Activated CD4-positive, CD25-positive, alpha-beta regulatory T cell (primary cell): ENCODE results near the gene SLC6A5.

Experiments
- DNase-seq, 4 experiments: peaks; one replicate each; lab custom pipeline; 2025; lab: John Stamatoyannopoulos, UW

SLC6A5 gene

DNA sequence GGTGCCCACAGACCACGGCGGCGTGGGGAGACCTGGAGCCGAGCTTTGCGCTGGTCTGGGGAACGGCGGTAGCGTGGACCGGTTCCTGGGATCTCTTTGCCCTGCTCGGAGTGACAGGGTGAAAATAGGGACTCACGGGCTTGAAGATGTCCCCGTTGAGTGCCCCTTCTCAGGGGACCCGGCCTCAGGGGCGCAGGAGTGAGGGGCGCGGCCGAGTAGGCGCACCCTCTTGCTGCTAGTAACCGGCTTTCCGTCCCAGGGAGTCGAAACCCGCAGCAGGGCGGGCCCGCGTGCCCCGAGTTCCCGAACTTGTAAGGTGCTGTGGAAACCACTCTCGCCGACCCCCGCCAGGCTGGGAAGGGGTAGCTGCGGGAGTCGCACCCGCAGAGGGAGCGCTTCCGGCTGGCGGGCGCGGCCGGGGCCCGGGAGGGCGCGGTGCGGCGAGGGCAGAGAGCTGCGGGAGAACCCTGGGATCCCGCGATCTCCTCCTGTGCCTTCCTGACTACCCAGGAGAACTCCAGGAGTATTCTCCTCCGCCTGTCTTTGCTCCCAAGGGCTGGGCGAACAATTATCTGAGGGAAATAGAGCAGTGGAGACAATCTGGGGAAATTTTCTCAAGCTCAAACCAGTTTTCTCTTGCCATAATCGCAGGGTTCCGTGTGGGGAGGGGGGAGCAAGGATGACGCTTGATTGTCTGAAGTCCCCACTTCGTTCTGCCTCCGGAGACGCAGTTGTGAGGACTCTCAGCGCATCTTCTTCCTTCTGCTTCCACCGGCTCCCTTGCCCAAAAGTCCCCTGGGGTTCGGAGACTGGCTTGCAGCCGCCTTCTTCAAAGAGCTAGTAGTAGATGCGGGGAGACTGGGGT lies 70.6 kb downstream of the SLC6A5 start:
- DNase-seq: no peak

DNA sequence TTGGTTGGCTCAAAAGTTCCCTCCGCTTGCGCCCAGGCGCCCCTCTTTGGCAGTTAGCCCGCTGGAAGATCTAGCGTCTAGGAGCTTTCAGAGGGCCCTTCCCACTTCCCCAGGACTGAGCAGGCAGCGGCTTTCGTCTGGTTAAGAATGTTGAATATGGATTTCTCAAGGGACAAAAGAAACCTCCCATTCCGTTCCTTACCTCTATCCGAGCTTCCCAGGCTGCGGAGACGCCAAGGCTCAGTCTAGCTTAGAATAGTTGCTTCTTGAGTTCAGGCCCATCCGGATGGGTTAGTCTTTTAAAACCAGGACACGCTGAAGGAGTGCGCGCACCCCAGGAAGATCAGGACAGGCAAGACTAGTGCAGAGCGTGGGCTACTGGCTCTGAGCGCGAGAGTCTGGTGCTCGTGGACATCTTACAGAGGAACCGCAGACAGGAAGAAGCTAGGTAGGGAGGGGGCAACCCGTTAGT lies 71.6 kb downstream of the SLC6A5 start:
- no peak for DNase-seq

DNA sequence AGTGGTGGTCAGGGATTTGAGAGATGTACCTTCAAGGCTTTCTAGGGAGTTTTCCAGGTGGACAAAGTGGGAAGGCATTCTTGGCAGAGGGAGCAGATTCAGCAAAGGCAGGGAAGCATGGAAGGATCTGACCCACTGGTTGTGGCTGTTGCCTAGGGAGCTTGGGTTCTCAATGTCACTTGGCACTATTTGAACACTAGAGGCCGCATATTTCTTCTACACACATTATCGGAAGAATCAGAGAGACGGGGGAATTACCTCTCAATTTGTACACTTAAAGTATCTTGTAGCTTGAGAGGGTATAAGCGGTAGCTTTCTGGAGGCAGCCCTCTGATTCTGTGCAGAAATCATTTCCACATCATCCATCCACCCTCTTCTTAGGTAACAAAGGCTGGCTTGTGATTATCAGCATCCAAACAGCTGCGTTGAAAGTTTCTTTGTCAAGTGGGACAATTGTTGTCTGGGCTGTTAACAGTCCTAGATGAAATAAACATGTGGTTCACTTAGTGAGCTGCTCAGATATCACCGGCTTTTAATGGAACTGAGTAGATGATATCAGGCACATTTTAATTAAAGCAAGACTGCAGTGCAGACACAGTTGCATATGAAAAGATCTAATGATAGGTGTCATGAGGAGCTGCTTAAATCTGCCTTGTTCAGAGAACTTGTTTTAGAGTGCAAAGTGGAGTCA lies 72.6 kb downstream of the SLC6A5 start:
- DNase-seq: no peak

DNA sequence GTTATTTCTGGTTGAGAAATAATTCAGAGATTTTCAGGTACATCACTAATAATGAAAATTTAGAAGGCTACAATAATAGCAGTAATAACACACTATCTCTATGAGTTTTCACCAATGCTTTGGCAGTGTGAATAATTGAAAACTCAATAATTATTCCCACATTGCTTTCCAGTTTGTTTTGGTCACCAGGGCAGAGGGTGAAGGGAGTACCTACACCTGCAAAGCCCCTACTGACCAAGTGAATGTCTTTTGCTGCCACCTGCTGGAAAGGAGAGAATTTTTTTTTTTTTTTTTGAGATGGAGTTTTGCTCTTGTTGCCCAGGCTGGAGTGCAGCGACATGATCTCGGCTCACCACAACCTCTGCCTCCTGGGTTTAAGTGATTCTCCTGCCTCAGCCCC lies 73.2 kb downstream of the SLC6A5 start:
- DNase-seq: no peak

DNA sequence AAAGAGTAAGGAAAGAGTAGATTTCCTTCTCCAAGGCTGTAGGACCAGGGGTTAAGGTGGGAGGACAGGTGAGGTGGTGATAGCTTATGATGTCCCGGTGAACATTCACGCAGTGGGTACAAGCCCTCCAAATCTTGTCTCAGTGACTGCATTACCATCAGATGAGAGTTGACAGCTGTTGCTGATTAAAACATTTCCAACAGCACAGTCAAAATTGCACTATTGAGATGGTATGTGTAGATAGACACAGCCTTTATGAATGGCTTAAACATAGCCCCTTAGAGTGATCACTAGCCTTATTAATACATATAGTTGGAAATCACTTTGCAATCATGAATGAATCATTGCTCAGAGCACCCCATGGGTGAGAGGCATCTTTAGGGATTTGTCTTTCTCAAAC lies 77.2 kb downstream of the SLC6A5 start:
- DNase-seq: no peak

DNA sequence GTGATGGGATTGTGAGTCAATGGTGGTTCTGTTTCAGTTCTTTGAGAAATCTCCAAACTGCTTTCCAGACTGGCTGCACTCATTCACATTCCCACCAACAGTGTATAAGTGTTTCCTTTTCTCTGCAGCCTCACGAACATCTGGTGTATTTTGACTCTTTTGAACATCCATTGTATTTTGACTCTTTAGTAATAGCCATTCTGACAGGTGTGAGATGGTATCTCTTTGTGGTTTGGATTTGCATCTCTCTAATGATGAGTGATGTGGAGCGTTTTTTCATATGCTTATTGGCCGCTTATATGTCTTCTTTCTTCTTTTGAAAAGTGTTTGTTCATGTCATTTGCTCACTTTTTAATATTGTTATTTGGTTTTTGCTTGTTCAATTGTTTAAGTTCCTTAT lies 89.4 kb downstream of the SLC6A5 start:
- no peak for DNase-seq

DNA sequence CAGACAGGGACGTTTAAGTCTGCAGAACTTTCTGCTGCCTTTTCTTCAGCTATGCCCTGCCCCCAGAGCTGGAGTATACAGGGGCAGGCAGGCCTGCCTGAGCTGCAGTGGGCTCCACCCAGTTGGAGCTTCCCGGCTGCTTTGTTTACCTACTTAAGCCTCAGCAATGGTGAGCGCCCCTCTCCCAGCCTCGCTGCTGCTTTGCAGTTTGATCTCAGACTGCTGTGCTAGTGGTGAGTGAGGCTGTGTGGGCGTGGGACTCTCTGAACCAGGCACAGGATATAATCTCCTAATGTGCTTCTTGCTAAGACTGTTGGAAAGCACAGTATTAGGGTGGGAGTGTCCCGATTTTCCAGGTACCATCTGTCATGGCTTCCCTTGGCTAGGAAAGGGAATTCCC lies 108.5 kb downstream of the SLC6A5 start:
- DNase-seq: no peak
